ENCODE measurements around the gene FABP6. TPM values are rescaled to one million over a fixed set of nuclear protein-coding genes. Genes with fewer than 3 reads are reported as not detected.

Gene FABP6
- total and polyA plus RNA-seq, 9 of the 15 experiments (the other 6 are each of a cell fraction or from before 2014, with no cell fraction given): 0.11 to 0.33 (median 0.21) TPM; not detected in 4

GRCh38 chr5:160188141-160189015, 40.9 kb upstream of the FABP6 start (continued):
- TF ChIP-seq MGA (IDR thresholded peaks at IDR 0.05): peak; percentile 91
- TF ChIP-seq RNF219 (CRISPR knock-in tag; IDR thresholded peaks at IDR 0.05): no peak
- no peak for TF ChIP-seq ZNF766 (CRISPR knock-in tag; conservative IDR thresholded peaks at IDR 0.05)
- no peak for TF ChIP-seq SAFB (IDR thresholded peaks at IDR 0.05; ENCODE audit: borderline replicate concordance, low read depth, low read length)
- peak; percentile 77 for TF ChIP-seq PHF20 (IDR thresholded peaks at IDR 0.05; ENCODE audit: partially characterized antibody)
- TF ChIP-seq BCL6 (CRISPR knock-in tag; IDR thresholded peaks at IDR 0.05): no peak
- TF ChIP-seq CBX3 (IDR thresholded peaks at IDR 0.05; ENCODE audit: borderline replicate concordance in 1 of 2, low read length in 2 of 2): peak in 1 of 2 experiments; percentile 41; a peak in 1 of 3 replicates
- no peak for TF ChIP-seq PHTF2 (CRISPR knock-in tag; IDR thresholded peaks at IDR 0.05)
- TF ChIP-seq RBFOX2 (IDR thresholded peaks at IDR 0.05; ENCODE audit: low read depth, low read length): peak; percentile 69

All from K562 (cell line).